PC-9 (cell line): ENCODE data around the gene USP36. TPM values are rescaled to one million over a fixed set of nuclear protein-coding genes. Genes with fewer than 3 reads are reported as not detected.

Experiments used
- BruUV-seq: library from RNA; stranded (reverse); fragments of 400-500 nt; replicated peaks from 2 replicates; lab custom pipeline; 2021; lab: Mats Ljungman, UMichigan
- CTCF ChIA-PET: fragments of 300-600 bp; sonication (Branson Sonifier 250); formaldehyde crosslinking; loops from one replicate; lab custom pipeline; 2022; ENCODE audit warnings: antibody characterized with exemption; lab: Charles Lee
- POLR2A ChIA-PET: fragments of 300-600 bp; sonication (Branson Sonifier 250); formaldehyde crosslinking; loops from one replicate; lab custom pipeline; 2022; ENCODE audit warnings: antibody characterized with exemption; ENCODE audit not compliant: unreplicated experiment; lab: Charles Lee
- DNase-seq, 2 experiments: peaks; one replicate each; pipeline versions ENCODE4 v3.0.0 to v3.0.0-alpha.2; 2015 to 2022; ENCODE audit warnings: mixed read lengths in 1 of 2
- H2AFZ ChIP-seq: fragments of 200-600 bp; sonication (generic); 2 replicates; pipeline ENCODE4 v1.8.1; 2017; ENCODE audit warnings: antibody characterized with exemption
- H3F3A ChIP-seq: fragments of 200-600 bp; sonication (generic); 2 replicates; pipeline ENCODE4 v1.8.1; 2017; ENCODE audit warnings: antibody characterized with exemption, mild to moderate bottlenecking, low read depth; ENCODE audit not compliant: insufficient read depth
- H3K27ac ChIP-seq: fragments of 200-600 bp; sonication (generic); 2 replicates; pipeline ENCODE4 v1.6.1; 2016; ENCODE audit warnings: mixed run types
- H3K27me3 ChIP-seq: fragments of 200-600 bp; sonication (generic); 2 replicates; pipeline ENCODE4 v1.6.1; 2016; ENCODE audit warnings: low read depth, mixed run types; ENCODE audit not compliant: insufficient read depth
- H3K36me3 ChIP-seq: fragments of 200-600 bp; sonication (generic); 2 replicates; pipeline ENCODE4 v1.6.1; 2016; ENCODE audit warnings: low read depth, mixed run types
- H3K4me1 ChIP-seq: fragments of 200-600 bp; sonication (generic); replicated peaks from 2 replicates; pipeline ENCODE4 v1.6.1; 2016; ENCODE audit warnings: mixed run types; ENCODE audit not compliant: insufficient read depth
- H3K4me2 ChIP-seq: fragments of 200-600 bp; sonication (generic); 2 replicates; pipeline ENCODE4 v1.6.1; 2017; ENCODE audit warnings: mixed run types
- H3K4me3 ChIP-seq: fragments of 200-600 bp; sonication (generic); 2 replicates; pipeline ENCODE4 v1.6.1; 2016; ENCODE audit warnings: mixed run types
- H3K79me2 ChIP-seq: fragments of 200-600 bp; sonication (generic); 2 replicates; pipeline ENCODE4 v1.6.1; 2017; ENCODE audit warnings: low read depth, mixed run types
- H3K9me2 ChIP-seq: fragments of 200-600 bp; sonication (generic); 2 replicates; pipeline ENCODE4 v1.8.1; 2017; ENCODE audit warnings: mild to moderate bottlenecking; ENCODE audit not compliant: insufficient read depth
- H3K9me3 ChIP-seq: fragments of 200-600 bp; sonication (generic); 2 replicates; pipeline ENCODE4 v1.8.1; 2016; ENCODE audit warnings: low read depth; ENCODE audit not compliant: insufficient read depth
- H4K20me1 ChIP-seq: fragments of 200-600 bp; sonication (generic); 2 replicates; pipeline ENCODE4 v1.8.1; 2017; ENCODE audit not compliant: insufficient read depth
- EZH2 ChIP-seq: fragments of 200-600 bp; sonication (generic); IDR thresholded peaks from 2 replicates; pipeline ENCODE4 v1.8.0; 2017; ENCODE audit warnings: antibody characterized with exemption, low read depth
- intact Hi-C: fragments of 100-400 bp; cut with micrococcal nuclease; formaldehyde crosslinking; loops from one replicate; pipeline ENCODE4 v1.10.0; 2022; ENCODE audit not compliant: unreplicated experiment
- total RNA-seq: library from RNA; stranded (reverse); gene quantifications from 2 replicates; pipeline ENCODE4 v1.2.3, GENCODE V29; 2021
- TF ChIP-seq, protein P1 (sequence below): fragments of 200-600 bp; sonication (generic); conservative IDR thresholded peaks from 2 replicates; pipeline ENCODE4 v1.6.1; 2017; ENCODE audit warnings: mixed run types, antibody characterized with exemption, mild to moderate bottlenecking, moderate library complexity

Gene USP36
- total RNA-seq, 1 experiment from 2014 or later: 46.2 TPM

DNA sequence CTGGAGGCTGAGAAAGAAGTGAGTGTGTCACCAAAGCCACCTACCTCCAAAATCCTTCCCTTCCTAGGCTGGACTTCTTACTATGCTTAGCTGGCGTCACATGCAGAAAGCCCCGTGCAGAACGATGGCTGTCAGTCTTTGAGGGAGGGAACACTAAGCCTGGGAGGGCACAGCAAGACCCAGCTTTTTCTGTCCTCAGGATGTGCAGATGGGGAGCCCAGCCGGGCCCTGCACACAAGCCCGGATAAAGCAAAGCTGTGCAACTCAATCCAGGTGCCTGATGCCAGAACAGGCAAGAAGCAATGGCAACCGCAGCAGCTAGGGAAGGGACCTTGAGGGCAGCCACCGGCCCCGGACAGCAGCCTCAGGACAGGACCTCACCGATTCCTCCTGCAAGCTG, 13.9 kb upstream of the USP36 start:
- Histone ChIP-seq H3K27me3 (no peaks in the 10 kb centered on the region), H3K9me3 (no peaks in the 10 kb centered on the region), H4K20me1 (no peaks in the 10 kb centered on the region), H2AFZ (no peak overlapping the region), H3K36me3 (no peaks in the 10 kb centered on the region), H3K4me3 (no peak overlapping the region), H3F3A (no peaks in the 10 kb centered on the region), H3K9me2 (no peaks in the 10 kb centered on the region), H3K27ac (no peak overlapping the region), H3K4me1 (no peaks in the 10 kb centered on the region), H3K79me2 (no peaks in the 10 kb centered on the region), H3K4me2 (no peak overlapping the region)
- TF ChIP-seq EZH2: no peak
- TF ChIP-seq, protein P1, sequence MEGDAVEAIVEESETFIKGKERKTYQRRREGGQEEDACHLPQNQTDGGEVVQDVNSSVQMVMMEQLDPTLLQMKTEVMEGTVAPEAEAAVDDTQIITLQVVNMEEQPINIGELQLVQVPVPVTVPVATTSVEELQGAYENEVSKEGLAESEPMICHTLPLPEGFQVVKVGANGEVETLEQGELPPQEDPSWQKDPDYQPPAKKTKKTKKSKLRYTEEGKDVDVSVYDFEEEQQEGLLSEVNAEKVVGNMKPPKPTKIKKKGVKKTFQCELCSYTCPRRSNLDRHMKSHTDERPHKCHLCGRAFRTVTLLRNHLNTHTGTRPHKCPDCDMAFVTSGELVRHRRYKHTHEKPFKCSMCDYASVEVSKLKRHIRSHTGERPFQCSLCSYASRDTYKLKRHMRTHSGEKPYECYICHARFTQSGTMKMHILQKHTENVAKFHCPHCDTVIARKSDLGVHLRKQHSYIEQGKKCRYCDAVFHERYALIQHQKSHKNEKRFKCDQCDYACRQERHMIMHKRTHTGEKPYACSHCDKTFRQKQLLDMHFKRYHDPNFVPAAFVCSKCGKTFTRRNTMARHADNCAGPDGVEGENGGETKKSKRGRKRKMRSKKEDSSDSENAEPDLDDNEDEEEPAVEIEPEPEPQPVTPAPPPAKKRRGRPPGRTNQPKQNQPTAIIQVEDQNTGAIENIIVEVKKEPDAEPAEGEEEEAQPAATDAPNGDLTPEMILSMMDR: no peak
- DNase-seq: no peak
- CTCF ChIA-PET: interaction anchor here (0.5 to 0.8 kb wide), 2 partner anchors 88 to 125 kb away, joined by 6 to 19 read pairs; partner anchors contain the start of gene LGALS3BP
- POLR2A ChIA-PET: no interaction called here
- intact Hi-C loops: no loop called here
- BruUV-seq: no TSS peak

DNA sequence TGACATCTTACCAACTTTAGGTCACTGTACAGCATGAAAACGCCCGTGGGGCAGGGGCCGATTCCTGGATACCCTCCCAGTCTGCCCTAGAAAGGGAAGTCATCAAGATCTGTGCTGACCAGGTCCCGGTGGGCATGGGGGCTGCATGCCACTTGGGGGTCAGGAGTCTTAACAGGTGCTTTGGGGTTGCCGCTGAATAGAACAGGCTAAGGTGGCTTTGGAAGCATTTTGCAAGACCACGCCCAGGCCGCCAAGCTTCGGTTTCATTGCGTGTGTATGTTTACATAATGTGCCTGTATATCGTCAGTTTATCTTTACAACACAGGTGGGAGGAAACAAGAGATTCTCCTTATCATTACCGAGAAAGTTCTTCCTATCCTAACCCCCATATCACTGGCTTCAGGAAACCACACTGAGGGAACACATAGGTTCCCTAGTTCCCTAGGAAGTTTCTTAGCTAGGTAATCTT, 13.3 kb upstream of the USP36 start:
- Histone ChIP-seq H3K9me3 (no peaks in the 10 kb centered on the region), H3K9me2 (no peaks in the 10 kb centered on the region), H3K27me3 (no peaks in the 10 kb centered on the region), H3K36me3 (no peaks in the 10 kb centered on the region), H2AFZ (no peak overlapping the region), H4K20me1 (no peaks in the 10 kb centered on the region), H3K4me2 (no peak overlapping the region), H3F3A (no peaks in the 10 kb centered on the region), H3K4me1 (no peaks in the 10 kb centered on the region), H3K79me2 (no peaks in the 10 kb centered on the region), H3K4me3 (no peak overlapping the region), H3K27ac (no peak overlapping the region)
- DNase-seq: no peak
- BruUV-seq: TSS peak; percentile 57
- ChIA-PET CTCF (interaction anchor here (0.5 to 0.8 kb wide), 2 partner anchors 88 to 126 kb away, joined by 6 to 19 read pairs; partner anchors contain the start of gene LGALS3BP), POLR2A (no interaction called here)
- intact Hi-C loops: no loop called here
- TF ChIP-seq, protein P1: no peak
- no peak for TF ChIP-seq EZH2

DNA sequence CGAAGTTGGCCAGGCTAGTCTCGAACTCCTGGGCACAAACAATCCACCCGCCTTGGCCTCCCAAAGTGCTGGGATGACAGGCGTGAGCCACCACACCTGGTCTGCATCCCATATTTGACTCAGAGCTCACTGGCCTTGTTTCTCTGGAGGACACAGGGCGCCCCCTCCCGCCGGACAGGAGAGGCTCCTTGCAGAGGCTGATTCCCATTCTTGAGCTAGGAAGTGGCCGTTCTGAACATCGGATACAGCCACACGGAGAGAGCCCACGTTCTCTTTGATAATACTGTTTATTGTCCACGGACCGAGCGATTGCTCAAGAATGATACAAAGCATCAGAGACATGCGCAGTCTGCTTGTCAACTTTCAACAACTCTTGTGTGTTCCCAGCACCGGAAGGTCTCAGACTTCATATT, 12.1 kb upstream of the USP36 start:
- no peaks in the 10 kb centered on the region for H4K20me1 ChIP-seq
- H3K4me3 ChIP-seq: no peak overlapping the region
- H3F3A ChIP-seq: no peaks in the 10 kb centered on the region
- no peaks in the 10 kb centered on the region for H3K4me1 ChIP-seq
- H3K27me3 ChIP-seq: no peaks in the 10 kb centered on the region
- no peaks in the 10 kb centered on the region for H3K9me2 ChIP-seq
- no TSS peak for BruUV-seq
- no peaks in the 10 kb centered on the region for H3K9me3 ChIP-seq
- H3K4me2 ChIP-seq: no peak overlapping the region
- ChIA-PET CTCF (no interaction called here), POLR2A (no interaction called here)
- intact Hi-C loops: no loop called here
- TF ChIP-seq, protein P1: no peak
- no peak for TF ChIP-seq EZH2
- no peak overlapping the region for H3K27ac ChIP-seq
- H2AFZ ChIP-seq: no peak overlapping the region
- no peaks in the 10 kb centered on the region for H3K36me3 ChIP-seq
- DNase-seq: no peak
- H3K79me2 ChIP-seq: no peaks in the 10 kb centered on the region
